HEK293 (cell line): ENCODE measurements around the gene MCOLN1.

Experiments
- GLIS1 ChIP-seq: fragments of 450-650 bp; formaldehyde crosslinking; IDR thresholded peaks from 2 replicates; pipeline ENCODE4 v1.5.1; 2016; ENCODE audit warnings: missing biosample characterization, missing genetic modification characterization
- KLF7 ChIP-seq: fragments of 450-650 bp; formaldehyde crosslinking; IDR thresholded peaks from 2 replicates; pipeline ENCODE4 v1.5.1; 2016; ENCODE audit warnings: missing biosample characterization, missing genetic modification characterization, borderline replicate concordance
- PRDM10 ChIP-seq: fragments of 450-650 bp; formaldehyde crosslinking; IDR thresholded peaks from 2 replicates; pipeline ENCODE4 v1.5.1; 2016; ENCODE audit warnings: missing biosample characterization, missing genetic modification characterization
- SP7 ChIP-seq: fragments of 450-650 bp; formaldehyde crosslinking; IDR thresholded peaks from 2 replicates; pipeline ENCODE4 v1.5.1; 2016; ENCODE audit warnings: missing biosample characterization, missing genetic modification characterization
- TCF7L2 ChIP-seq: IDR thresholded peaks from 2 replicates; pipeline ENCODE4 v1.6.1; 2011; ENCODE audit warnings: low read depth, mild to moderate bottlenecking, inconsistent platforms, low read length, moderate library complexity, borderline replicate concordance
- ZBTB1 ChIP-seq: fragments of 450-650 bp; formaldehyde crosslinking; IDR thresholded peaks from 2 replicates; pipeline ENCODE4 v1.5.1; 2016; ENCODE audit warnings: missing biosample characterization, missing genetic modification characterization
- ZBTB17 ChIP-seq: fragments of 450-650 bp; formaldehyde crosslinking; IDR thresholded peaks from 2 replicates; pipeline ENCODE4 v1.5.1; 2016; ENCODE audit warnings: missing biosample characterization, missing genetic modification characterization
- ZBTB7A ChIP-seq: fragments of 450-650 bp; formaldehyde crosslinking; IDR thresholded peaks from 2 replicates; pipeline ENCODE4 v1.5.1; 2016; ENCODE audit warnings: low read depth, missing biosample characterization, missing genetic modification characterization
- ZFP3 ChIP-seq: fragments of 450-650 bp; formaldehyde crosslinking; IDR thresholded peaks from 2 replicates; pipeline ENCODE4 v1.5.1; 2016; ENCODE audit warnings: low read depth, missing biosample characterization, missing genetic modification characterization
- ZIC2 ChIP-seq: fragments of 450-650 bp; formaldehyde crosslinking; IDR thresholded peaks from 2 replicates; pipeline ENCODE4 v1.5.1; 2016; ENCODE audit warnings: missing biosample characterization, missing genetic modification characterization
- ZNF10 ChIP-seq: fragments of 450-650 bp; formaldehyde crosslinking; IDR thresholded peaks from 2 replicates; pipeline ENCODE4 v1.5.1; 2017; ENCODE audit warnings: missing biosample characterization, missing genetic modification characterization
- ZNF157 ChIP-seq: fragments of 450-650 bp; formaldehyde crosslinking; IDR thresholded peaks from 2 replicates; pipeline ENCODE4 v1.5.1; 2016; ENCODE audit warnings: missing biosample characterization, missing genetic modification characterization
- ZNF16 ChIP-seq: fragments of 450-650 bp; formaldehyde crosslinking; IDR thresholded peaks from 2 replicates; pipeline ENCODE4 v1.5.1; 2016; ENCODE audit warnings: low read depth, missing biosample characterization, missing genetic modification characterization
- ZNF280D ChIP-seq: fragments of 450-650 bp; formaldehyde crosslinking; IDR thresholded peaks from 2 replicates; pipeline ENCODE4 v1.5.1; 2016; ENCODE audit warnings: missing biosample characterization, missing genetic modification characterization
- ZNF398 ChIP-seq: fragments of 450-650 bp; formaldehyde crosslinking; IDR thresholded peaks from 2 replicates; pipeline ENCODE4 v1.5.1; 2017; ENCODE audit warnings: missing biosample characterization, missing genetic modification characterization
- ZNF423 ChIP-seq: fragments of 450-650 bp; formaldehyde crosslinking; IDR thresholded peaks from 2 replicates; pipeline ENCODE4 v1.5.1; 2016; ENCODE audit warnings: missing biosample characterization, missing genetic modification characterization
- ZNF48 ChIP-seq: fragments of 450-650 bp; formaldehyde crosslinking; IDR thresholded peaks from 2 replicates; pipeline ENCODE4 v1.5.1; 2016; ENCODE audit warnings: missing biosample characterization, missing genetic modification characterization
- ZNF548 ChIP-seq: fragments of 450-650 bp; formaldehyde crosslinking; IDR thresholded peaks from 2 replicates; pipeline ENCODE4 v1.5.1; 2016; ENCODE audit warnings: missing biosample characterization, missing genetic modification characterization
- ZNF558 ChIP-seq: fragments of 450-650 bp; formaldehyde crosslinking; IDR thresholded peaks from 2 replicates; pipeline ENCODE4 v1.5.1; 2016; ENCODE audit warnings: missing biosample characterization, missing genetic modification characterization
- ZNF560 ChIP-seq: fragments of 450-650 bp; formaldehyde crosslinking; IDR thresholded peaks from 2 replicates; pipeline ENCODE4 v1.5.1; 2017; ENCODE audit warnings: missing biosample characterization, missing genetic modification characterization, borderline replicate concordance
- ZNF610 ChIP-seq: fragments of 450-650 bp; formaldehyde crosslinking; IDR thresholded peaks from 2 replicates; pipeline ENCODE4 v1.5.1; 2016; ENCODE audit warnings: missing biosample characterization, missing genetic modification characterization, borderline replicate concordance
- ZNF645 ChIP-seq: fragments of 450-650 bp; formaldehyde crosslinking; IDR thresholded peaks from 2 replicates; pipeline ENCODE4; 2016; ENCODE audit warnings: missing biosample characterization, missing genetic modification characterization
- ZNF660 ChIP-seq: fragments of 450-650 bp; IDR thresholded peaks from 2 replicates; pipeline ENCODE4 v1.5.1; 2018; ENCODE audit warnings: missing biosample characterization, mild to moderate bottlenecking, missing genetic modification characterization
- ZNF76 ChIP-seq: fragments of 450-650 bp; formaldehyde crosslinking; IDR thresholded peaks from 2 replicates; pipeline ENCODE4; 2016; ENCODE audit warnings: low read depth, missing biosample characterization, missing genetic modification characterization, borderline replicate concordance
- ZSCAN30 ChIP-seq: fragments of 450-650 bp; IDR thresholded peaks from 2 replicates; pipeline ENCODE4 v1.5.1; 2018; ENCODE audit warnings: missing biosample characterization, mild to moderate bottlenecking, missing genetic modification characterization, moderate library complexity
- ZXDB ChIP-seq: fragments of 450-650 bp; formaldehyde crosslinking; IDR thresholded peaks from 2 replicates; pipeline ENCODE4 v1.5.1; 2016; ENCODE audit warnings: missing biosample characterization, missing genetic modification characterization
- TF ChIP-seq, protein P1 (sequence below): fragments of 450-650 bp; formaldehyde crosslinking; optimal IDR thresholded peaks from 2 replicates; pipeline ENCODE3; 2016; ENCODE audit warnings: missing biosample characterization, mild to moderate bottlenecking, missing genetic modification characterization
- TF ChIP-seq, protein P2 (sequence below): fragments of 450-650 bp; formaldehyde crosslinking; IDR thresholded peaks from 2 replicates; pipeline ENCODE4 v1.5.1; 2016; ENCODE audit warnings: missing biosample characterization, missing genetic modification characterization

MCOLN1 gene

DNA sequence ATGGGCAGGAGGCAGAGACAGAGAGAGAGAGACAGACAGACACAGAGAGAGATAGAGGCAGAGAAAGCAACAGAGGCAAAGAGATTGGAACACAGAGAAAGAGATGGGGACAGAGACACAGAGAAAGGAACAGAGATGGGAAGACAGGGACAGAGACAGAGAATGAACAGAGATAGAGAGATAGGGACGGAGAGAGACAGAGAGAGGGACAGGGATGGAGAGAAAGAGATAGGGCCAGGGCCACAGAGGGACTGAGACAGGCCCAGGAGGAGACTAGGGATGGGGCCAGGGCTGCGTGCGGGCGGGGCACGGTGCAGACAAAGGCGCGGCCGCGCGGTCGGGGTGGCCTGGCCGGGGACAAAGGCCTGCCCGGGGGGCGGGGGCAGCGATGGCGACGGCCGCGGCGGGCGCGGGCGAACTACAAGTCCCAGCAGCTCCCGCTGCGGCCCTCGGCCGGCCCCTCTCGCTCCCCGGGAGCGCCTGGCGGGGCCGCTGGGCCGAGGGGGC lies 6.7 kb upstream of the MCOLN1 start, which contains the start of gene ZNF358 (continued):
- TF ChIP-seq ZBTB17 (tag by site-specific recombination): peak; percentile 95
- no peak; the same call in 1 of the 2 replicates for TF ChIP-seq ZBTB7A
- TF ChIP-seq ZBTB1 (tag by site-specific recombination): no peak
- no peak for TF ChIP-seq ZNF10 (tag by site-specific recombination)
- TF ChIP-seq ZNF560 (tag by site-specific recombination): no peak
- no peak for TF ChIP-seq ZNF48 (tag by site-specific recombination)
- no peak for TF ChIP-seq ZNF558
- no peak for TF ChIP-seq ZNF548 (tag by site-specific recombination)
- TF ChIP-seq KLF7 (tag by site-specific recombination): peak; percentile 71; the same call in 1 of the 2 replicates
- TF ChIP-seq ZNF660 (tag by site-specific recombination): no peak
- TF ChIP-seq ZNF610 (tag by site-specific recombination): 0 out of 2 replicates have a peak, but pooled peaks have one; percentile 18
- no peak for TF ChIP-seq ZNF280D
- TF ChIP-seq, protein P1, sequence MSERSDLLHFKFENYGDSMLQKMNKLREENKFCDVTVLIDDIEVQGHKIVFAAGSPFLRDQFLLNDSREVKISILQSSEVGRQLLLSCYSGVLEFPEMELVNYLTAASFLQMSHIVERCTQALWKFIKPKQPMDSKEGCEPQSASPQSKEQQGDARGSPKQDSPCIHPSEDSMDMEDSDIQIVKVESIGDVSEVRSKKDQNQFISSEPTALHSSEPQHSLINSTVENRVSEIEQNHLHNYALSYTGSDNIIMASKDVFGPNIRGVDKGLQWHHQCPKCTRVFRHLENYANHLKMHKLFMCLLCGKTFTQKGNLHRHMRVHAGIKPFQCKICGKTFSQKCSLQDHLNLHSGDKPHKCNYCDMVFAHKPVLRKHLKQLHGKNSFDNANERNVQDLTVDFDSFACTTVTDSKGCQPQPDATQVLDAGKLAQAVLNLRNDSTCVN: peak; percentile 57
- no peak for TF ChIP-seq ZNF645 (tag by site-specific recombination)
- peak; percentile 33; the same call in 1 of the 2 replicates for TF ChIP-seq SP7
- no peak for TF ChIP-seq ZIC2 (tag by site-specific recombination)
- peak; percentile 38; the same call in 1 of the 2 replicates for TF ChIP-seq GLIS1 (tag by site-specific recombination)
- TF ChIP-seq ZNF157 (tag by site-specific recombination): no peak
- TF ChIP-seq ZNF398 (tag by site-specific recombination): peak; percentile 48; the same call in 1 of the 2 replicates
- no peak for TF ChIP-seq ZFP3 (tag by site-specific recombination)
- TF ChIP-seq ZNF76 (tag by site-specific recombination): peak; percentile 15; the same call in 1 of the 2 replicates
- peak; percentile 32 for TF ChIP-seq ZNF16
- peak; percentile 51 for TF ChIP-seq PRDM10
- TF ChIP-seq ZXDB (tag by site-specific recombination): peak; percentile 51; the same call in 1 of the 2 replicates
- TF ChIP-seq ZSCAN30: 0 out of 2 replicates have a peak, but pooled peaks have one; percentile 53
- TF ChIP-seq, protein P2, sequence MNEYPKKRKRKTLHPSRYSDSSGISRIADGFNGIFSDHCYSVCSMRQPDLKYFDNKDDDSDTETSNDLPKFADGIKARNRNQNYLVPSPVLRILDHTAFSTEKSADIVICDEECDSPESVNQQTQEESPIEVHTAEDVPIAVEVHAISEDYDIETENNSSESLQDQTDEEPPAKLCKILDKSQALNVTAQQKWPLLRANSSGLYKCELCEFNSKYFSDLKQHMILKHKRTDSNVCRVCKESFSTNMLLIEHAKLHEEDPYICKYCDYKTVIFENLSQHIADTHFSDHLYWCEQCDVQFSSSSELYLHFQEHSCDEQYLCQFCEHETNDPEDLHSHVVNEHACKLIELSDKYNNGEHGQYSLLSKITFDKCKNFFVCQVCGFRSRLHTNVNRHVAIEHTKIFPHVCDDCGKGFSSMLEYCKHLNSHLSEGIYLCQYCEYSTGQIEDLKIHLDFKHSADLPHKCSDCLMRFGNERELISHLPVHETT (tag by site-specific recombination): 0 out of 2 replicates have a peak, but pooled peaks have one; percentile 30
- TF ChIP-seq ZNF423 (tag by site-specific recombination): no peak
- TF ChIP-seq TCF7L2: no peak
